H1 (cell line): Measurements from ENCODE around the gene POLR3A. TPM values are rescaled to one million over a fixed set of nuclear protein-coding genes. Genes with fewer than 3 reads are reported as not detected.

Experiments
- CTCF ChIA-PET: fragments of 300-600 bp; sonication (Branson Sonifier 250); formaldehyde crosslinking; loops from one replicate; lab custom pipeline; 2021; ENCODE audit not compliant: partially characterized antibody; lab: Charles Lee
- POLR2A ChIA-PET: fragments of 300-600 bp; sonication (Branson Sonifier 250); formaldehyde crosslinking; loops from one replicate; lab custom pipeline; 2021; ENCODE audit warnings: inconsistent platforms; ENCODE audit not compliant: partially characterized antibody; lab: Charles Lee
- DNase-seq, 2 experiments: peaks; one replicate each; pipeline versions ENCODE4 v3.0.0 to v3.0.0-alpha.2; 2010 to 2022; ENCODE audit warnings: low spot score in 2 of 2, low read depth in 1 of 2, mixed read lengths in 1 of 2
- FAIRE-seq: peaks from 2 replicates; lab custom pipeline; 2011; peaks lifted over from hg19 to GRCh38; lab: Jason Lieb, UNC
- H2AFZ ChIP-seq: 2 replicates; pipeline ENCODE4 v1.8.1; 2012; ENCODE audit warnings: low read length, inconsistent platforms
- H2AK5ac ChIP-seq: 2 replicates; pipeline ENCODE4 v1.6.1; 2013; ENCODE audit warnings: low read depth, low read length
- H2BK120ac ChIP-seq: replicated peaks from 2 replicates; pipeline ENCODE3; 2013; ENCODE audit warnings: low read depth, low read length, inconsistent platforms
- H2BK12ac ChIP-seq: 2 replicates; pipeline ENCODE4 v1.6.1; 2013; ENCODE audit warnings: low read depth, low read length
- H2BK15ac ChIP-seq: 2 replicates; pipeline ENCODE4 v1.6.1; 2013; ENCODE audit warnings: low read length
- H2BK20ac ChIP-seq: 2 replicates; pipeline ENCODE4 v1.6.1; 2013; ENCODE audit warnings: low read length
- H2BK5ac ChIP-seq: 2 replicates; pipeline ENCODE4 v1.6.1; 2013; ENCODE audit warnings: low read depth, low read length
- H3K14ac ChIP-seq: 2 replicates; pipeline ENCODE4 v1.6.1; 2013; ENCODE audit warnings: inconsistent platforms; ENCODE audit not compliant: insufficient read length
- H3K18ac ChIP-seq: 2 replicates; pipeline ENCODE4 v1.6.1; 2013; ENCODE audit warnings: low read length; ENCODE audit errors: extremely low read depth
- H3K23ac ChIP-seq: 2 replicates; pipeline ENCODE4 v1.6.1; 2013; ENCODE audit warnings: inconsistent platforms; ENCODE audit not compliant: insufficient read length
- H3K23me2 ChIP-seq: 2 replicates; pipeline ENCODE4 v1.6.1; 2013; ENCODE audit warnings: low read depth, low read length
- H3K27ac ChIP-seq: 2 replicates; pipeline ENCODE4 v1.6.1; 2011; ENCODE audit warnings: low read depth, low read length, inconsistent platforms
- H3K27me3 ChIP-seq, 4 experiments: replicated peaks in 1 of 4; 1 replicate in 1 of 4; 2 replicates in 3 of 4; pipeline versions ENCODE4 v1.6.1 to v1.8.1; 2011 to 2013; ENCODE audit warnings: low read length in 3 of 4, mild to moderate bottlenecking in 3 of 4, inconsistent platforms in 2 of 4, mixed read lengths in 2 of 4, moderate library complexity in 1 of 4; ENCODE audit not compliant: control insufficient read depth in 3 of 4, insufficient read depth in 3 of 4; ENCODE audit errors: extremely low read depth in 1 of 4
- H3K36me3 ChIP-seq, 4 experiments: 2 replicates each; pipeline versions ENCODE4 v1.6.1 to v1.8.1; 2011 to 2013; ENCODE audit warnings: mild to moderate bottlenecking in 4 of 4, low read length in 3 of 4, moderate library complexity in 2 of 4, control low read depth in 1 of 4, inconsistent platforms in 1 of 4; ENCODE audit not compliant: insufficient read depth in 4 of 4, control insufficient read depth in 2 of 4
- H3K4ac ChIP-seq: replicated peaks from 2 replicates; pipeline ENCODE3; 2013; ENCODE audit warnings: low read length, low read depth, mixed read lengths, inconsistent platforms; ENCODE audit not compliant: insufficient read length
- H3K4me1 ChIP-seq, 4 experiments: replicated peaks in 1 of 4; 1 replicate in 1 of 4; 2 replicates in 3 of 4; pipeline versions ENCODE4 v1.6.1 to v1.8.1; 2011 to 2013; ENCODE audit warnings: low read length in 3 of 4, inconsistent platforms in 2 of 4, mixed read lengths in 1 of 4; ENCODE audit not compliant: insufficient read depth in 4 of 4, control insufficient read depth in 3 of 4
- H3K4me2 ChIP-seq, 2 experiments: 2 replicates each; pipeline versions ENCODE4 v1.6.1 to v1.8.1; 2011 to 2013; ENCODE audit warnings: low read depth in 2 of 2, low read length in 2 of 2, control low read depth in 1 of 2, inconsistent platforms in 1 of 2, mild to moderate bottlenecking in 1 of 2; ENCODE audit not compliant: insufficient read depth in 1 of 2
- H3K4me3 ChIP-seq, 4 experiments: fragments of 200-600, 300-600 bp in 1 of 4; sonication (generic), shearing (Covaris generic), sonication (Bioruptor Twin) in 1 of 4; 2 replicates each; pipeline versions ENCODE4 v1.5.1 to v1.8.1; 2011 to 2016; ENCODE audit warnings: low read length in 4 of 4, low read depth in 3 of 4, control low read depth in 2 of 4, inconsistent platforms in 2 of 4, mild to moderate bottlenecking in 2 of 4, mixed read lengths in 1 of 4, moderate library complexity in 1 of 4; ENCODE audit not compliant: insufficient read depth in 2 of 4; ENCODE audit errors: extremely low read depth in 1 of 4
- H3K56ac ChIP-seq: replicated peaks from 2 replicates; pipeline ENCODE3; 2013; ENCODE audit warnings: low read depth, mild to moderate bottlenecking, mixed read lengths, low read length, inconsistent platforms; ENCODE audit not compliant: insufficient read length
- H3K79me1 ChIP-seq: 2 replicates; pipeline ENCODE4 v1.6.1; 2013; ENCODE audit warnings: low read depth, low read length, control low read depth
- H3K79me2 ChIP-seq, 2 experiments: 2 replicates each; pipeline versions ENCODE4 v1.6.1 to v1.8.1; 2012 to 2013; ENCODE audit warnings: low read length in 2 of 2, mild to moderate bottlenecking in 2 of 2, inconsistent platforms in 1 of 2; ENCODE audit not compliant: insufficient read depth in 2 of 2, control insufficient read depth in 1 of 2
- H3K9ac ChIP-seq, 4 experiments: replicated peaks in 1 of 4; 1 replicate in 1 of 4; 2 replicates in 3 of 4; pipeline versions ENCODE4 v1.6.1 to v1.8.1; 2011 to 2013; ENCODE audit warnings: low read depth in 3 of 4, low read length in 3 of 4, control low read depth in 2 of 4, mild to moderate bottlenecking in 2 of 4, moderate library complexity in 2 of 4, inconsistent platforms in 1 of 4; ENCODE audit errors: extremely low read depth in 1 of 4
- H3K9me3 ChIP-seq, 2 experiments: 2 replicates each; pipeline versions ENCODE4 v1.6.1 to v1.8.1; 2012 to 2013; ENCODE audit warnings: mild to moderate bottlenecking in 2 of 2, moderate library complexity in 2 of 2, control low read depth in 1 of 2, inconsistent platforms in 1 of 2, low read depth in 1 of 2, low read length in 1 of 2, mixed read lengths in 1 of 2; ENCODE audit not compliant: insufficient read depth in 2 of 2
- H4K20me1 ChIP-seq, 2 experiments: replicated peaks in 1 of 2; 2 replicates each; pipeline versions ENCODE3 to v1.8.1; 2011 to 2013; ENCODE audit warnings: inconsistent platforms in 2 of 2, low read length in 2 of 2, mild to moderate bottlenecking in 1 of 2; ENCODE audit not compliant: insufficient read depth in 2 of 2, control insufficient read depth in 1 of 2
- H4K5ac ChIP-seq: 2 replicates; pipeline ENCODE4 v1.6.1; 2013; ENCODE audit warnings: low read length, low read depth, mixed read lengths, inconsistent platforms; ENCODE audit not compliant: insufficient read length
- H4K8ac ChIP-seq: 2 replicates; pipeline ENCODE4 v1.8.0; 2013; ENCODE audit warnings: mild to moderate bottlenecking, moderate library complexity, low read length, inconsistent platforms; ENCODE audit not compliant: insufficient read depth; ENCODE audit errors: extremely low read depth
- H4K91ac ChIP-seq: replicated peaks from 2 replicates; pipeline ENCODE3; 2013; ENCODE audit warnings: low read length, mixed read lengths, inconsistent platforms; ENCODE audit not compliant: insufficient read length
- WGBS, 2 experiments: shearing (Covaris generic) in 1 of 2; methylation state at CpG; one replicate each; pipeline versions ENCODE4 v1.1.6 to v1.1.7; 2013 to 2015; ENCODE audit warnings: low lambda C conversion rate in 2 of 2, mixed read lengths in 2 of 2, inconsistent platforms in 1 of 2, low coverage in 1 of 2, missing lambda C conversion rate in 1 of 2; ENCODE audit not compliant: insufficient replicate concordance in 2 of 2, insufficient coverage in 1 of 2, insufficient read length in 1 of 2; ENCODE audit errors: extremely low coverage in 1 of 2, missing lambda C conversion rate in 1 of 2; 5-methylcytosine and 5-hydroxymethylcytosine counted together
- polyA plus RNA-seq, 7 experiments: library from polyadenylated mRNA; depleted of rRNA in 3 of 7; stranded (reverse) in 5 of 7; unstranded in 2 of 7; fragments of >200 nt in 5 of 7; fragments of 200-250 nt in 2 of 7; gene quantifications; 1 replicate in 5 of 7; 2 replicates in 1 of 7; 4 replicates in 1 of 7; pipeline versions ENCODE4 v1.2.1 to v1.2.3, GENCODE V29; 2011 to 2013; ENCODE audit warnings: missing spikeins in 2 of 7, mixed read lengths in 2 of 7
- total RNA-seq: library from RNA; stranded (reverse); fragmentation: NEBNext Ultra II Directional; extraction: Animal tissue kit (Norgen Biotek cat#: 25700); gene quantifications from 2 replicates; pipeline ENCODE4 v1.2.1, GENCODE V29; 2021

Gene POLR3A
- total and polyA plus RNA-seq, 2 of the 8 experiments (the other 6 are each of a cell fraction or from before 2014, with no cell fraction given) = 11.3 to 38.6 TPM

- peaks cover 30 to 66% (median 59%) of the 10 kb centered on the region in 4 experiments for H3K36me3 ChIP-seq
- H4K5ac ChIP-seq = no peak overlapping the region
- H2AK5ac ChIP-seq = no peak overlapping the region; the same call in 1 of the 2 replicates
- H2BK20ac ChIP-seq = no peak overlapping the region
- peaks cover 4 to 33% (median 21%) of the 10 kb centered on the region in 4 experiments for H3K4me1 ChIP-seq
- DNase-seq (no peak), FAIRE-seq (no peak)
- H2BK120ac ChIP-seq = no peak overlapping the region
- H3K56ac ChIP-seq = no peak overlapping the region
- H3K9ac ChIP-seq = peak overlapping the region in 1 of 4 experiments; percentile 36; a peak in 2 of 7 replicates
- POLR2A ChIA-PET = interaction anchor here (0.7 to 5.8 kb wide), 17 partner anchors 7 to 367 kb away, joined by 3 to 41 read pairs (median 3); partner anchors contain the start of genes POLR3A and RPS24
- no peak overlapping the region for H4K8ac ChIP-seq
- H2BK15ac ChIP-seq = peak overlapping the region; percentile 92; the same call in 1 of the 2 replicates
- peak overlapping the region; percentile 73 for H2BK5ac ChIP-seq
- peak overlapping the region; percentile 24 for H3K4ac ChIP-seq
- H2AFZ ChIP-seq = no peak overlapping the region
- H3K23ac ChIP-seq = no peak overlapping the region
- peak overlapping the region; percentile 6; the same call in 1 of the 2 replicates for H3K27ac ChIP-seq
- no peak overlapping the region for H4K91ac ChIP-seq
- no peak overlapping the region for H3K14ac ChIP-seq
- 83% methylated on average over 5 of the region's 5 CpGs; no CpG with 5 or more reads in 1 of the 2 experiments for WGBS, 2 experiments
- CTCF ChIA-PET = interaction anchor here (0.6 to 2.2 kb wide), 2 partner anchors 14 to 396 kb away, joined by 3 to 5 read pairs; no protein-coding TSS in a partner anchor
- H3K23me2 ChIP-seq = peaks cover 4% of the 10 kb centered on the region
- no peak overlapping the region for H3K4me3 ChIP-seq
- no peak overlapping the region for H3K18ac ChIP-seq
- H3K9me3 ChIP-seq = no peaks in the 10 kb centered on the region
- H3K79me1 ChIP-seq = 0 out of 2 replicates have a peak, but pooled peaks cover 9% of the 10 kb centered on the region
- peaks cover 21 to 46% of the 10 kb centered on the region in 2 experiments for H4K20me1 ChIP-seq
- H3K79me2 ChIP-seq = peaks cover 0 to 51% of the 10 kb centered on the region in 2 experiments; a peak in 3 of 4 replicates
- H3K4me2 ChIP-seq = peak overlapping the region in 1 of 2 experiments; percentile 16; a peak in 3 of 4 replicates
- H2BK12ac ChIP-seq = no peak overlapping the region
- H3K27me3 ChIP-seq = no peaks in the 10 kb centered on the region; a peak in 1 of 7 replicates
Observed at GRCh38 chr10:78041170-78042057, 12.1 kb upstream of the POLR3A start.
